OCI-LY1 (cell line): ENCODE results near the gene KCNH3.

Experiments used
- H2AFZ ChIP-seq: fragments of 200-600 bp; sonication (generic), shearing (Covaris generic); 2 replicates; pipeline ENCODE4 v1.6.0; 2014; ENCODE audit warnings: antibody characterized with exemption, mild to moderate bottlenecking, low read length
- H3F3A ChIP-seq: fragments of 200-600 bp; sonication (generic), shearing (Covaris generic); 2 replicates; pipeline ENCODE4 v1.6.0; 2014; ENCODE audit warnings: mild to moderate bottlenecking, antibody characterized with exemption, low read length, moderate library complexity; ENCODE audit not compliant: insufficient read depth
- H3K27ac ChIP-seq: fragments of 200-600 bp; sonication (generic); 2 replicates; pipeline ENCODE4 v1.5.1; 2014; ENCODE audit warnings: low read length, mixed run types, mild to moderate bottlenecking, low read depth; ENCODE audit not compliant: poor library complexity, severe bottlenecking
- H3K27me3 ChIP-seq: fragments of 200-600 bp; sonication (generic); 2 replicates; pipeline ENCODE4 v1.6.0; 2014; ENCODE audit warnings: antibody characterized with exemption, mild to moderate bottlenecking, low read length, moderate library complexity; ENCODE audit not compliant: insufficient read depth
- H3K36me3 ChIP-seq: fragments of 200-600 bp; sonication (generic); 2 replicates; pipeline ENCODE4 v1.6.1; 2014; ENCODE audit warnings: mild to moderate bottlenecking, antibody characterized with exemption, low read length, moderate library complexity, mixed read lengths; ENCODE audit not compliant: insufficient read depth
- H3K4me1 ChIP-seq: fragments of 200-600 bp; sonication (generic); 2 replicates; pipeline ENCODE4 v1.5.1; 2014; ENCODE audit warnings: mild to moderate bottlenecking, low read length, moderate library complexity; ENCODE audit not compliant: insufficient read depth, severe bottlenecking
- H3K4me2 ChIP-seq: fragments of 200-600 bp; sonication (generic), shearing (Covaris generic); 2 replicates; pipeline ENCODE4 v1.6.1; 2014; ENCODE audit warnings: low read length
- H3K4me3 ChIP-seq: fragments of 200-600 bp; sonication (generic); 2 replicates; pipeline ENCODE4 v1.5.1; 2014; ENCODE audit warnings: low read length, low read depth, mild to moderate bottlenecking, mixed read lengths; ENCODE audit not compliant: poor library complexity, severe bottlenecking
- H3K79me2 ChIP-seq: fragments of 200-600 bp; shearing (Covaris generic); 2 replicates; pipeline ENCODE4 v1.6.1; 2016; ENCODE audit warnings: mixed run types, low read length, mixed read lengths; ENCODE audit not compliant: insufficient read depth
- H3K9ac ChIP-seq: fragments of 200-600 bp; sonication (generic), shearing (Covaris generic); 2 replicates; pipeline ENCODE4 v1.6.1; 2014; ENCODE audit warnings: mild to moderate bottlenecking, low read length, mixed read lengths
- H3K9me2 ChIP-seq: fragments of 200-600 bp; sonication (generic), shearing (Covaris generic); 2 replicates; pipeline ENCODE4 v1.6.1; 2014; ENCODE audit warnings: low read depth, mild to moderate bottlenecking, low read length, mixed read lengths
- H3K9me3 ChIP-seq: fragments of 200-600 bp; shearing (Covaris generic); 2 replicates; pipeline ENCODE4 v1.6.1; 2014; ENCODE audit warnings: low read length, mixed read lengths
- H4K20me1 ChIP-seq: fragments of 200-600 bp; sonication (generic), shearing (Covaris generic); 2 replicates; pipeline ENCODE4 v1.6.0; 2016; ENCODE audit warnings: mild to moderate bottlenecking, low read length; ENCODE audit not compliant: insufficient read depth
- CTCF ChIP-seq: fragments of 200-600 bp; sonication (generic), shearing (Covaris generic); IDR thresholded peaks from 2 replicates; pipeline ENCODE4 v1.5.1; 2017; ENCODE audit warnings: mild to moderate bottlenecking, antibody characterized with exemption, low read length, moderate library complexity, mixed read lengths
- EZH2 ChIP-seq: fragments of 200-600 bp; sonication (generic), shearing (Covaris generic); IDR thresholded peaks from 2 replicates; pipeline ENCODE4 v1.8.0; 2017; ENCODE audit warnings: borderline replicate concordance, mixed run types, mild to moderate bottlenecking, antibody characterized with exemption, low read length, moderate library complexity, mixed read lengths

The KCNH3 gene

GRCh38 chr12:49535921-49536525 is 2.8 kb upstream of the KCNH3 start:
- Histone ChIP-seq H3K36me3 (0 out of 2 replicates have a peak, but pooled peaks cover 6% of the 10 kb centered on the region), H3K9me2 (no peaks in the 10 kb centered on the region), H2AFZ (no peak overlapping the region), H4K20me1 (no peaks in the 10 kb centered on the region), H3K9ac (no peak overlapping the region), H3K27ac (no peak overlapping the region), H3K4me3 (no peak overlapping the region), H3K4me1 (peaks cover 18% of the 10 kb centered on the region), H3K4me2 (no peak overlapping the region), H3K9me3 (no peaks in the 10 kb centered on the region), H3K79me2 (no peaks in the 10 kb centered on the region), H3K27me3 (peaks cover 8% of the 10 kb centered on the region), H3F3A (no peaks in the 10 kb centered on the region)
- no peak for TF ChIP-seq EZH2
- TF ChIP-seq CTCF, result no peak

- H3K27me3 ChIP-seq, result peaks cover 8% of the 10 kb centered on the region
- TF ChIP-seq CTCF (no peak), EZH2 (no peak)
Measured at GRCh38 chr12:49536526-49537071, 2.2 kb upstream of the KCNH3 start.

GRCh38 chr12:49537231-49537751 is 1.5 kb upstream of the KCNH3 start:
- Histone ChIP-seq H3K9me3 (no peaks in the 10 kb centered on the region), H3K4me1 (peaks cover 18% of the 10 kb centered on the region), H3F3A (no peaks in the 10 kb centered on the region), H3K27ac (no peak overlapping the region), H3K4me2 (peak overlapping the region; percentile 81), H4K20me1 (no peaks in the 10 kb centered on the region), H3K27me3 (peaks cover 8% of the 10 kb centered on the region), H3K4me3 (peak overlapping the region; percentile 49), H3K9me2 (no peaks in the 10 kb centered on the region), H2AFZ (no peak overlapping the region), H3K9ac (no peak overlapping the region), H3K36me3 (no peaks in the 10 kb centered on the region), H3K79me2 (no peaks in the 10 kb centered on the region)
- no peak for TF ChIP-seq EZH2
- TF ChIP-seq CTCF, result no peak

More at GRCh38 chr12:49536526-49537071, 2.2 kb upstream of the KCNH3 start:
- Histone ChIP-seq H3K9me3 (no peaks in the 10 kb centered on the region), H3K4me1 (peaks cover 18% of the 10 kb centered on the region), H3K9me2 (no peaks in the 10 kb centered on the region), H2AFZ (no peak overlapping the region), H3K4me3 (no peak overlapping the region), H3K79me2 (no peaks in the 10 kb centered on the region), H3K4me2 (no peak overlapping the region), H3K9ac (no peak overlapping the region), H4K20me1 (no peaks in the 10 kb centered on the region), H3F3A (no peaks in the 10 kb centered on the region), H3K36me3 (0 out of 2 replicates have a peak, but pooled peaks cover under 1% of the 10 kb centered on the region), H3K27ac (no peak overlapping the region)
